Cardiac muscle cell (in vitro differentiated cells and primary cell): ENCODE results near the gene MSANTD2. TPM values are rescaled to one million over a fixed set of nuclear protein-coding genes. Genes with fewer than 3 reads are reported as not detected.

Source experiments
- DNase-seq, 2 donors: peaks; one replicate each; pipeline versions ENCODE4 v3.0.0 to v3.0.0-alpha.2; 2010 to 2017; ENCODE audit warnings: low read depth in 1 of 2, low spot score in 1 of 2
- H3K27ac ChIP-seq: fragments of 200-600 bp; sonication (generic); 2 replicates; pipeline ENCODE4 v1.5.1; 2016
- H3K27me3 ChIP-seq: fragments of 200-600 bp; sonication (generic); 2 replicates; pipeline ENCODE4 v1.6.0; 2016; ENCODE audit warnings: control low read depth
- H3K36me3 ChIP-seq: fragments of 200-600 bp; sonication (generic); 2 replicates; pipeline ENCODE4 v1.5.1; 2016; ENCODE audit warnings: control low read depth
- H3K4me1 ChIP-seq: fragments of 200-600 bp; sonication (generic); 2 replicates; pipeline ENCODE4 v1.8.1; 2017; ENCODE audit warnings: low read depth, mild to moderate bottlenecking, mixed run types
- H3K4me3 ChIP-seq: fragments of 200-600 bp; sonication (generic); 2 replicates; pipeline ENCODE4 v1.5.1; 2016; ENCODE audit warnings: mild to moderate bottlenecking
- H3K9me3 ChIP-seq: fragments of 200-600 bp; sonication (generic); 2 replicates; pipeline ENCODE4 v1.5.1; 2017; ENCODE audit warnings: low read depth, mild to moderate bottlenecking, control low read depth
- CTCF ChIP-seq: IDR thresholded peaks from 2 replicates; pipeline ENCODE4 v1.5.1; 2012; ENCODE audit warnings: low read depth, mild to moderate bottlenecking, low read length
- polyA plus RNA-seq: library from polyadenylated mRNA; unstranded; fragments of >200 nt; fragmentation: Nextera tagmentation; extraction: Ambion mirVana; gene quantifications from 2 replicates; pipeline ENCODE4 v1.2.1, GENCODE V29; 2016
- total RNA-seq: library from RNA; depleted of rRNA; stranded (reverse); fragments of >200 nt; gene quantifications from 2 replicates; pipeline ENCODE4 v1.2.3, GENCODE V29; 2016

Gene MSANTD2
- total and polyA plus RNA-seq, 2 experiments from 2014 or later = 7.8 to 18.0 TPM

DNA sequence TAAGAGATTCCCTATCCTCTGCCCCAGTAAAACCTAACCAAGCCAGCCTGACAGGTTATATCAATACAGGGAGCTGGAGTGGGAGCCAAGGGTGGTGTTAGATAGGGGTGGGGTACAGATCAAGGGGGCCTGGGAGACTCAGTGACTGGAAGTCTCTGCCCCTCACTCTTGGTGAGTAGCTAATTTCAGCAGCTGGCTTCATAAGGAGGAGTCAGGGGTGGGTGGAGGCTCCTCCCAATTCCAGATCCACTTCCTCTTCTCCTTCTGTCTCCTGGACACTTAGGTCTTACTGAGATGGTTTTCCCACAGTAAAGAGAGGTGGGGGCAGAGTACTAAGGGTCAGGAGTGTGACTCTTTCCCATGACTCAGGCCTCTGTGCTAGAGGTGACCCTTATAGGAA is 47.0 kb downstream of the MSANTD2 start:
- peaks cover 98% of the 10 kb centered on the region for H3K27me3 ChIP-seq
- H3K4me3 ChIP-seq = no peak overlapping the region
- DNase-seq = no peak

DNA sequence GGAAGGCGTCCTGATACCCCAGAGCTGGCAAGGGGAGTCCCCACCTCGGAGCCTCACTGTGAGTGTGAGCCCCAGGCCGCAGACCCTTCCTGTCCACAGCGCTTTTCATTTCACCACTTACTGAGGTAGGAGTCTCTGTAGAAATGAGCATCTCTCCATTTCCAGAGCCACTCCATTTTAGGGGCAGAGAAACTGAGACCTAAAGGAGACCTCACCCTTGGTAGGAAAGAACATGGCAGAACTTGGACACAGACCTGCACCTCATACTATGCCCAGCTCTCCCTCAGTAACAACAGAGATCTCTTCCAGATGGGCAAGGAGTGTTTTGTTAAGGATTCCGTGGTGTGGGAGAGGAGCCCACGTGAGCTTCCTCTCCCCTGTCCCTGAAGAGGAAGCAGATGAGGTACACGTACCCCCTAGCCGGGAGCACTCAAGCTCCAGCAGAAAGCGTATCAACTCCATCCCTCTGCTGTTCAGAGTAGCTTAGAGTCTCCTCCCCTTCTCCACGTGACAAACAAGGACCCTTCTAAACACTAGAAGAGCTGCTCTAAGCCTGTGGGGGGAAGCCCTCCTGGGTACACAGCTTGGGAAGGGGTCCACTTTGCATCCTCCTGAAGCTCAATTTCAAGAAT is 47.6 kb downstream of the MSANTD2 start:
- no peak for DNase-seq
- no peak overlapping the region for H3K4me3 ChIP-seq

More for the DNA sequence above, 47.0 kb downstream of the MSANTD2 start:
- no peaks in the 10 kb centered on the region for H3K4me1 ChIP-seq
- TF ChIP-seq CTCF = no peak
- H3K27ac ChIP-seq = no peak overlapping the region
- H3K9me3 ChIP-seq = no peaks in the 10 kb centered on the region
- H3K36me3 ChIP-seq = no peaks in the 10 kb centered on the region

GRCh38 chr11:124751741-124752470 is 48.3 kb downstream of the MSANTD2 start, which contains the start of gene VSIG2:
Gene VSIG2, minus strand, starts transcription at chr11:124752255. Its CDS starts 118 bp downstream, at chr11:124752137.
- Histone ChIP-seq H3K4me3 (no peak within 1 kb of the TSS), H3K27ac (no peak within 1 kb of the TSS), H3K9me3 (no peaks in the 10 kb centered on the region), H3K4me1 (no peaks in the 10 kb centered on the region), H3K36me3 (no peaks in the 10 kb centered on the region), H3K27me3 (peaks cover 98% of the 10 kb centered on the region)
- DNase-seq = no peak
- no peak for TF ChIP-seq CTCF

More for the DNA sequence above, 47.6 kb downstream of the MSANTD2 start:
- TF ChIP-seq CTCF = no peak
- Histone ChIP-seq H3K27ac (no peak overlapping the region), H3K27me3 (peaks cover 98% of the 10 kb centered on the region), H3K4me1 (no peaks in the 10 kb centered on the region), H3K9me3 (no peaks in the 10 kb centered on the region), H3K36me3 (no peaks in the 10 kb centered on the region)

DNA sequence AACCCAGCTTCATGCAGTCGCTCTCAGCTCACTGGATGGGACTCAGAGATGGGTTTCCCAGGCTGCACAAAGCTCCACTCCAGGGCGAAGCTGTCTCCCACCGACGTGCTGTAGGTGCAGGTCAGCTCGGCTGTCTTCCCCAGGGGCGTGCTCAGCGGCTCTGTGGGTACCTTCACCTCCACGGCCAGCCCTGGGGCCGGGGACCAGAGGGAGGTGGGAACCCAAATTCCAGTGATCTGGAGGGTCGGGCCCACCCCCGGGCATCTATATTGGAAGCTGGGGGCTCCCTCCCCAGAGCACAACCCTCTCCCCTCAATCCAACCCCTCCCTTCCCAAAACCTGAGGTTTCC is 48.8 kb downstream of the MSANTD2 start:
- no peaks in the 10 kb centered on the region for H3K36me3 ChIP-seq
- H3K4me3 ChIP-seq = no peak overlapping the region
- no peaks in the 10 kb centered on the region for H3K9me3 ChIP-seq
- TF ChIP-seq CTCF = no peak
- H3K4me1 ChIP-seq = no peaks in the 10 kb centered on the region
- peaks cover 98% of the 10 kb centered on the region for H3K27me3 ChIP-seq
- DNase-seq = no peak
- H3K27ac ChIP-seq = no peak overlapping the region

DNA sequence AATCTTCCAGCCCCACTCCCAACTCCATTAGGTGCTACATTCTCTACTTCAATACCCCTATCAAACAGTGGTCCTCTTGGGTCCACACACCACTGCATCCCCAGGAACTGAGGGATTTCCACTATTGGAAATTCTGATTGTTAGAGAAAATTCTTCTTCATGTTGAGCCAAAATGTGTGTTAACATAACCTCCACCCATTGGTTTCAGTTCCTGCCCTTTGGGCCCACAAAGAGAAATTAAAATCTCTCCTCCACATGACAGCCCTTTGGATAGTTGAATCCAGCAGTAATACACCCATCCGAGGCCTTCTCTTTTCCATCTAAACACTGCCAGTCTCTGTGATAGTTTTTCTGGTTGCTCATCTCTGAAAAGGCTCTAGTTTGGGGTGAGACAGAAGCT is 50.3 kb downstream of the MSANTD2 start:
- no peak for TF ChIP-seq CTCF

More for the DNA sequence above, 50.3 kb downstream of the MSANTD2 start:
- no peak overlapping the region for H3K4me3 ChIP-seq
- H3K36me3 ChIP-seq = no peaks in the 10 kb centered on the region
- H3K27me3 ChIP-seq = peaks cover 100% of the 10 kb centered on the region
- H3K4me1 ChIP-seq = peaks cover 10% of the 10 kb centered on the region
- H3K9me3 ChIP-seq = no peaks in the 10 kb centered on the region
- DNase-seq = no peak
- H3K27ac ChIP-seq = no peak overlapping the region
